Loucy (cell line): ENCODE data around the gene TRNP1.

Experiments
- CTCF ChIP-seq: fragments of 200-600 bp; sonication (generic); conservative IDR thresholded peaks from 2 replicates; pipeline ENCODE4 v1.5.1; 2014; ENCODE audit warnings: mild to moderate bottlenecking, antibody characterized with exemption, low read length
- EZH2phosphoT487 ChIP-seq: fragments of 200-600 bp; IDR thresholded peaks from 2 replicates; pipeline ENCODE4 v1.6.1; 2018; ENCODE audit warnings: antibody characterized with exemption, mild to moderate bottlenecking, moderate library complexity, borderline replicate concordance

GRCh38 chr1:26949926-26950319 is 43.6 kb upstream of the TRNP1 start:
- TF ChIP-seq CTCF, result no peak
- no peak for TF ChIP-seq EZH2phosphoT487
